ENCODE measurements around the gene TMEM54. TPM values are rescaled to one million over a fixed set of nuclear protein-coding genes. Genes with fewer than 3 reads are reported as not detected.

TMEM54 gene
- total and polyA plus RNA-seq, 2 of the 13 experiments (the other 11 are each of a cell fraction or from before 2014, with no cell fraction given): 2.5 to 2.9 TPM

- TF ChIP-seq ZNF142 (CRISPR knock-in tag; IDR thresholded peaks at IDR 0.05): no peak
- TF ChIP-seq, protein P1, sequence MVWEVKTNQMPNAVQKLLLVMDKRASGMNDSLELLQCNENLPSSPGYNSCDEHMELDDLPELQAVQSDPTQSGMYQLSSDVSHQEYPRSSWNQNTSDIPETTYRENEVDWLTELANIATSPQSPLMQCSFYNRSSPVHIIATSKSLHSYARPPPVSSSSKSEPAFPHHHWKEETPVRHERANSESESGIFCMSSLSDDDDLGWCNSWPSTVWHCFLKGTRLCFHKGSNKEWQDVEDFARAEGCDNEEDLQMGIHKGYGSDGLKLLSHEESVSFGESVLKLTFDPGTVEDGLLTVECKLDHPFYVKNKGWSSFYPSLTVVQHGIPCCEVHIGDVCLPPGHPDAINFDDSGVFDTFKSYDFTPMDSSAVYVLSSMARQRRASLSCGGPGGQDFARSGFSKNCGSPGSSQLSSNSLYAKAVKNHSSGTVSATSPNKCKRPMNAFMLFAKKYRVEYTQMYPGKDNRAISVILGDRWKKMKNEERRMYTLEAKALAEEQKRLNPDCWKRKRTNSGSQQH (CRISPR knock-in tag; IDR thresholded peaks at IDR 0.05; ENCODE audit: low read depth): no peak
- TF ChIP-seq, protein P2, sequence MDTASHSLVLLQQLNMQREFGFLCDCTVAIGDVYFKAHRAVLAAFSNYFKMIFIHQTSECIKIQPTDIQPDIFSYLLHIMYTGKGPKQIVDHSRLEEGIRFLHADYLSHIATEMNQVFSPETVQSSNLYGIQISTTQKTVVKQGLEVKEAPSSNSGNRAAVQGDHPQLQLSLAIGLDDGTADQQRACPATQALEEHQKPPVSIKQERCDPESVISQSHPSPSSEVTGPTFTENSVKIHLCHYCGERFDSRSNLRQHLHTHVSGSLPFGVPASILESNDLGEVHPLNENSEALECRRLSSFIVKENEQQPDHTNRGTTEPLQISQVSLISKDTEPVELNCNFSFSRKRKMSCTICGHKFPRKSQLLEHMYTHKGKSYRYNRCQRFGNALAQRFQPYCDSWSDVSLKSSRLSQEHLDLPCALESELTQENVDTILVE (CRISPR knock-in tag; IDR thresholded peaks at IDR 0.05): no peak
Measured at GRCh38 chr1:32865639-32866405, 35.4 kb downstream of the TMEM54 start (continued).
